ENCODE measurements around the gene CYFIP2.

Gene CYFIP2

DNA sequence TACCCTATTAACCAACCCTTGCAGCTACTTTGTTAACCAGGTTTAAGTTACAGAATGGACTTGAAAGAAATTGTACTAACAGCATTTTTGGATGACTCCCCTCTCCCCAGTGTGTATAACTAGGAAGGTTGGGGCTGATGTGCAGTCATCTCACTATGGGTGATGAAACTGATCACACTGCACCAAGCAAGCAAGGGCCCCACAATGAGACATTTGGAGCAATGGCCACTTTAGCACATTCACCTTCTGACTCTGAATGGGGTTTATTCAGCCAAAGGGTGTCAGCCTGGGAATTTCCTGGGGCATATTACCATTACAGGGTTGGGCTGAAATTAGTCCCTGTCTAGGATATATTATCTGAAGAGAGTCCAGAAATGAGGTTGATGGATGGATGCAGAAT lies 18.7 kb upstream of the CYFIP2 start (continued):
- no peak for TF ChIP-seq ZNF148 (tag by site-specific recombination; IDR thresholded peaks at IDR 0.05; ENCODE audit: borderline replicate concordance)
- no peak for TF ChIP-seq MZF1 (tag by site-specific recombination; IDR thresholded peaks at IDR 0.05; ENCODE audit: borderline replicate concordance)
- no peak for TF ChIP-seq ZNF169 (tag by site-specific recombination; IDR thresholded peaks at IDR 0.05)
- TF ChIP-seq ZBTB20 (tag by site-specific recombination; IDR thresholded peaks at IDR 0.05), result no peak
- TF ChIP-seq, protein P1, sequence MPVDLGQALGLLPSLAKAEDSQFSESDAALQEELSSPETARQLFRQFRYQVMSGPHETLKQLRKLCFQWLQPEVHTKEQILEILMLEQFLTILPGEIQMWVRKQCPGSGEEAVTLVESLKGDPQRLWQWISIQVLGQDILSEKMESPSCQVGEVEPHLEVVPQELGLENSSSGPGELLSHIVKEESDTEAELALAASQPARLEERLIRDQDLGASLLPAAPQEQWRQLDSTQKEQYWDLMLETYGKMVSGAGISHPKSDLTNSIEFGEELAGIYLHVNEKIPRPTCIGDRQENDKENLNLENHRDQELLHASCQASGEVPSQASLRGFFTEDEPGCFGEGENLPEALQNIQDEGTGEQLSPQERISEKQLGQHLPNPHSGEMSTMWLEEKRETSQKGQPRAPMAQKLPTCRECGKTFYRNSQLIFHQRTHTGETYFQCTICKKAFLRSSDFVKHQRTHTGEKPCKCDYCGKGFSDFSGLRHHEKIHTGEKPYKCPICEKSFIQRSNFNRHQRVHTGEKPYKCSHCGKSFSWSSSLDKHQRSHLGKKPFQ (tag by site-specific recombination; IDR thresholded peaks at IDR 0.05), result no peak
- no peak for TF ChIP-seq ZNF157 (tag by site-specific recombination; IDR thresholded peaks at IDR 0.05)
- TF ChIP-seq GLI2 (tag by site-specific recombination; IDR thresholded peaks at IDR 0.05; ENCODE audit: borderline replicate concordance, low read depth), result no peak

- CTCF ChIA-PET, result interaction anchor here (0.6 to 1.5 kb wide), 3 partner anchors 38 to 103 kb away, joined by 3 to 4 read pairs (median 4); no protein-coding TSS in a partner anchor
- POLR2A ChIA-PET, result no interaction called here
- TF ChIP-seq ATF2 (tag by site-specific recombination; IDR thresholded peaks at IDR 0.05; ENCODE audit: low read depth) (no peak), ZNF664 (tag by site-specific recombination; IDR thresholded peaks at IDR 0.05) (no peak), ZNF37A (tag by site-specific recombination; IDR thresholded peaks at IDR 0.05) (no peak), ZNF10 (tag by site-specific recombination; IDR thresholded peaks at IDR 0.05) (no peak), ZBTB1 (tag by site-specific recombination; IDR thresholded peaks at IDR 0.05) (no peak), ZNF621 (tag by site-specific recombination; IDR thresholded peaks at IDR 0.05) (no peak), ZNF560 (tag by site-specific recombination; IDR thresholded peaks at IDR 0.05; ENCODE audit: borderline replicate concordance) (no peak), ZNF114 (tag by site-specific recombination; IDR thresholded peaks at IDR 0.05) (no peak), ZNF629 (tag by site-specific recombination; IDR thresholded peaks at IDR 0.05) (no peak), ZNF280C (tag by site-specific recombination; IDR thresholded peaks at IDR 0.05) (no peak), ZNF211 (tag by site-specific recombination; IDR thresholded peaks at IDR 0.05; ENCODE audit: low read depth) (no peak), ZNF571 (tag by site-specific recombination; IDR thresholded peaks at IDR 0.05) (no peak), REPIN1 (tag by site-specific recombination; IDR thresholded peaks at IDR 0.05; ENCODE audit: low read depth) (no peak), ZNF426 (tag by site-specific recombination; IDR thresholded peaks at IDR 0.05) (no peak), ZNF274 (IDR thresholded peaks at IDR 0.05; ENCODE audit: low read length) (no peak), ZNF274 (tag by site-specific recombination; IDR thresholded peaks at IDR 0.05; ENCODE audit: borderline replicate concordance) (no peak), GLI2 (tag by site-specific recombination; IDR thresholded peaks at IDR 0.05; ENCODE audit: borderline replicate concordance, low read depth) (no peak), SALL2 (tag by site-specific recombination; IDR thresholded peaks at IDR 0.05; ENCODE audit: borderline replicate concordance) (no peak), ZNF221 (tag by site-specific recombination; IDR thresholded peaks at IDR 0.05; ENCODE audit: borderline replicate concordance) (no peak)
- TF ChIP-seq, protein P2, sequence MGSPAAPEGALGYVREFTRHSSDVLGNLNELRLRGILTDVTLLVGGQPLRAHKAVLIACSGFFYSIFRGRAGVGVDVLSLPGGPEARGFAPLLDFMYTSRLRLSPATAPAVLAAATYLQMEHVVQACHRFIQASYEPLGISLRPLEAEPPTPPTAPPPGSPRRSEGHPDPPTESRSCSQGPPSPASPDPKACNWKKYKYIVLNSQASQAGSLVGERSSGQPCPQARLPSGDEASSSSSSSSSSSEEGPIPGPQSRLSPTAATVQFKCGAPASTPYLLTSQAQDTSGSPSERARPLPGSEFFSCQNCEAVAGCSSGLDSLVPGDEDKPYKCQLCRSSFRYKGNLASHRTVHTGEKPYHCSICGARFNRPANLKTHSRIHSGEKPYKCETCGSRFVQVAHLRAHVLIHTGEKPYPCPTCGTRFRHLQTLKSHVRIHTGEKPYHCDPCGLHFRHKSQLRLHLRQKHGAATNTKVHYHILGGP (tag by site-specific recombination; IDR thresholded peaks at IDR 0.05), result no peak
Measured at GRCh38 chr5:157248821-157249470, 17.0 kb upstream of the CYFIP2 start.

More at GRCh38 chr5:157248821-157249470, 17.0 kb upstream of the CYFIP2 start:
- no peak overlapping the region for H3K4me3 ChIP-seq (ENCODE audit: low read depth, low read length)
- no peaks in the 10 kb centered on the region for H3K36me3 ChIP-seq (ENCODE audit: control insufficient read depth in 2 of 2, insufficient read depth in 1 of 2, low read length in 2 of 2)
- H3K4me1 ChIP-seq (ENCODE audit: control insufficient read depth, insufficient read depth, low read length), result peaks cover 6% of the 10 kb centered on the region; the same call in 1 of the 2 replicates
- H3K27ac ChIP-seq (ENCODE audit: extremely low read depth, low read depth, low read length), result no peak overlapping the region
- H3K9me3 ChIP-seq (ENCODE audit: control insufficient read depth, insufficient read depth, low read depth, low read length), result no peaks in the 10 kb centered on the region
